MCF 10A (cell line): ENCODE results near the gene PLCL1. TPM values are rescaled to one million over a fixed set of nuclear protein-coding genes. Genes with fewer than 3 reads are reported as not detected.

Source experiments
- BruUV-seq: library from RNA; stranded (reverse); fragments of 400-500 nt; replicated peaks from 2 replicates; lab custom pipeline; 2021; lab: Mats Ljungman, UMichigan
- CTCF ChIA-PET: fragments of 300-600 bp; sonication (Branson Sonifier 250); formaldehyde crosslinking; extraction: SDS; loops from one replicate; lab custom pipeline; 2021; ENCODE audit warnings: antibody characterized with exemption, inconsistent platforms; lab: Yijun Ruan, JAX
- POLR2A ChIA-PET: fragments of 300-600, 350-650 bp; sonication (Branson Sonifier 250); formaldehyde crosslinking; extraction: SDS; loops from one replicate; lab custom pipeline; 2020; ENCODE audit warnings: antibody characterized with exemption, inconsistent platforms; lab: Yijun Ruan, JAX
- DNase-seq: peaks from one replicate; pipeline ENCODE4 v3.0.0-alpha.2; 2018; ENCODE audit not compliant: unreplicated experiment
- H3K27ac Mint-ChIP-seq: one replicate; pipeline ENCODE4 v1.8.0; 2022; ENCODE audit warnings: mild to moderate bottlenecking, low read depth, mixed read lengths; ENCODE audit not compliant: unreplicated experiment
- H3K27me3 Mint-ChIP-seq: one replicate; pipeline ENCODE4 v1.8.0; 2022; ENCODE audit warnings: mixed read lengths; ENCODE audit not compliant: insufficient read depth, unreplicated experiment
- H3K36me3 Mint-ChIP-seq: one replicate; pipeline ENCODE4 v1.8.0; 2022; ENCODE audit warnings: mild to moderate bottlenecking, moderate library complexity, mixed read lengths; ENCODE audit not compliant: insufficient read depth, unreplicated experiment
- H3K4me1 Mint-ChIP-seq: one replicate; pipeline ENCODE4 v1.8.0; 2022; ENCODE audit warnings: mixed read lengths; ENCODE audit not compliant: insufficient read depth, unreplicated experiment
- H3K4me3 Mint-ChIP-seq: one replicate; pipeline ENCODE4 v1.8.0; 2022; ENCODE audit warnings: mild to moderate bottlenecking, moderate library complexity, mixed read lengths; ENCODE audit not compliant: unreplicated experiment
- H3K9me3 Mint-ChIP-seq: one replicate; pipeline ENCODE4 v1.8.0; 2022; ENCODE audit warnings: mixed read lengths; ENCODE audit not compliant: unreplicated experiment
- intact Hi-C: fragments of 100-400 bp; cut with micrococcal nuclease; formaldehyde crosslinking; loops from 2 replicates; pipeline ENCODE4 v1.14.1; 2022
- total RNA-seq: library from RNA; stranded (reverse); gene quantifications from 2 replicates; pipeline ENCODE4 v1.2.3, GENCODE V29; 2022
- TF ChIP-seq, protein P1 (sequence below): fragments of 200-600 bp; IDR thresholded peaks from one replicate; pipeline ENCODE4 v1.8.0; 2022; ENCODE audit warnings: antibody characterized with exemption, mild to moderate bottlenecking; ENCODE audit not compliant: unreplicated experiment

The PLCL1 gene
- total RNA-seq, 1 experiment from 2014 or later: 0.12 TPM

GRCh38 chr2:197990356-197990755 lies 186.0 kb downstream of the PLCL1 start:
- H3K27ac Mint-ChIP-seq: no peak overlapping the region
- no peaks in the 10 kb centered on the region for H3K36me3 Mint-ChIP-seq
- ChIA-PET POLR2A (interaction anchor here (0.8 kb wide), 1 partner anchor 110 kb away, joined by 3 read pairs; no protein-coding TSS in a partner anchor), CTCF (interaction anchor here (0.8 kb wide), 1 partner anchor 187 kb away, joined by 3 read pairs; no protein-coding TSS in a partner anchor)
- H3K4me1 Mint-ChIP-seq: no peaks in the 10 kb centered on the region
- TF ChIP-seq, protein P1, sequence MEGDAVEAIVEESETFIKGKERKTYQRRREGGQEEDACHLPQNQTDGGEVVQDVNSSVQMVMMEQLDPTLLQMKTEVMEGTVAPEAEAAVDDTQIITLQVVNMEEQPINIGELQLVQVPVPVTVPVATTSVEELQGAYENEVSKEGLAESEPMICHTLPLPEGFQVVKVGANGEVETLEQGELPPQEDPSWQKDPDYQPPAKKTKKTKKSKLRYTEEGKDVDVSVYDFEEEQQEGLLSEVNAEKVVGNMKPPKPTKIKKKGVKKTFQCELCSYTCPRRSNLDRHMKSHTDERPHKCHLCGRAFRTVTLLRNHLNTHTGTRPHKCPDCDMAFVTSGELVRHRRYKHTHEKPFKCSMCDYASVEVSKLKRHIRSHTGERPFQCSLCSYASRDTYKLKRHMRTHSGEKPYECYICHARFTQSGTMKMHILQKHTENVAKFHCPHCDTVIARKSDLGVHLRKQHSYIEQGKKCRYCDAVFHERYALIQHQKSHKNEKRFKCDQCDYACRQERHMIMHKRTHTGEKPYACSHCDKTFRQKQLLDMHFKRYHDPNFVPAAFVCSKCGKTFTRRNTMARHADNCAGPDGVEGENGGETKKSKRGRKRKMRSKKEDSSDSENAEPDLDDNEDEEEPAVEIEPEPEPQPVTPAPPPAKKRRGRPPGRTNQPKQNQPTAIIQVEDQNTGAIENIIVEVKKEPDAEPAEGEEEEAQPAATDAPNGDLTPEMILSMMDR: no peak
- no peak for DNase-seq
- H3K9me3 Mint-ChIP-seq: no peaks in the 10 kb centered on the region
- no peak overlapping the region for H3K4me3 Mint-ChIP-seq
- no peaks in the 10 kb centered on the region for H3K27me3 Mint-ChIP-seq
- intact Hi-C loops: no loop called here
- no TSS peak for BruUV-seq

GRCh38 chr2:197992482-197993133 lies 188.2 kb downstream of the PLCL1 start:
- TF ChIP-seq, protein P1: no peak
- intact Hi-C loops: no loop called here

DNA sequence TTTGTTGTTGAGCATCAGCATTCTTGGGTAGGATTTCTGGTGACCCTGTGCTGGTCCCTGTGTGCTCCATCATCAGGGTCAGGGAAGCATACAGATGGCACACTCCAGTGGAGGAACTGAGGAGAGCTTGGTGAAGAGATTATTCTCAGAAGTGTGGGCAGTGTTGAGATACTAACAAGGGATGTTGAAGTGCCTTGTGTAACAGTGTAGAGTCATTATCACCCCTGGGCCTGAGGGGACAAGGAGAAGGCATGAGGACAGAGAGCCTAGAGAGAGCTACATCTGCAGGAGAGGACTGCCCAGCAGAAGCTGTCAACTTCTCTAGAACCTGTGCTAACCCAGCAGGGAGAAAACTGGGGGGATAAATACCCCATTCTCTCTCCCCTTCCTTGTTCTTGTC lies 189.0 kb downstream of the PLCL1 start:
- TF ChIP-seq, protein P1: no peak

More at GRCh38 chr2:197992482-197993133, 188.2 kb downstream of the PLCL1 start:
- no peak for DNase-seq
- H3K27ac Mint-ChIP-seq: no peak overlapping the region
- no peak overlapping the region for H3K4me3 Mint-ChIP-seq
- no peaks in the 10 kb centered on the region for H3K9me3 Mint-ChIP-seq
- ChIA-PET POLR2A (no interaction called here), CTCF (no interaction called here)
- H3K4me1 Mint-ChIP-seq: no peaks in the 10 kb centered on the region
- no peaks in the 10 kb centered on the region for H3K36me3 Mint-ChIP-seq
- BruUV-seq: no TSS peak
- H3K27me3 Mint-ChIP-seq: no peaks in the 10 kb centered on the region

GRCh38 chr2:197993830-197994229 lies 189.4 kb downstream of the PLCL1 start:
- no TSS peak for BruUV-seq
- TF ChIP-seq, protein P1: no peak
- CTCF ChIA-PET: interaction anchor here (1.3 kb wide), 1 partner anchor 133 kb away, joined by 6 read pairs; no protein-coding TSS in a partner anchor
- peak; percentile 10 for DNase-seq
- Mint-ChIP-seq H3K27me3 (no peaks in the 10 kb centered on the region), H3K9me3 (no peaks in the 10 kb centered on the region), H3K36me3 (no peaks in the 10 kb centered on the region), H3K27ac (no peak overlapping the region), H3K4me3 (no peak overlapping the region), H3K4me1 (no peaks in the 10 kb centered on the region)
- intact Hi-C loops: no loop called here
- POLR2A ChIA-PET: no interaction called here

More for the DNA sequence above, 189.0 kb downstream of the PLCL1 start:
- H3K27me3 Mint-ChIP-seq: no peaks in the 10 kb centered on the region
- intact Hi-C loops: no loop called here
- no TSS peak for BruUV-seq
- H3K4me3 Mint-ChIP-seq: no peak overlapping the region
- no peaks in the 10 kb centered on the region for H3K9me3 Mint-ChIP-seq
- no peak for DNase-seq
- ChIA-PET CTCF (interaction anchor here (1.3 kb wide), 1 partner anchor 133 kb away, joined by 6 read pairs; no protein-coding TSS in a partner anchor), POLR2A (no interaction called here)
- H3K4me1 Mint-ChIP-seq: no peaks in the 10 kb centered on the region
- H3K27ac Mint-ChIP-seq: no peak overlapping the region
- no peaks in the 10 kb centered on the region for H3K36me3 Mint-ChIP-seq
